Measurements from ENCODE around the gene PLEKHA7. TPM values are rescaled to one million over a fixed set of nuclear protein-coding genes. Genes with fewer than 3 reads are reported as not detected.

PLEKHA7 gene
- polyA plus RNA-seq, 1 of the 3 experiments (the other 2 are of a cell fraction) = 0.12 TPM

GRCh38 chr11:16785520-16786128, 228.6 kb downstream of the PLEKHA7 start:
- Histone ChIP-seq H2AFZ (ENCODE audit: low read depth) (no peak overlapping the region), H3K4me1 (ENCODE audit: control insufficient read depth in 1 of 2, insufficient read depth in 2 of 2, low read depth in 1 of 2, low read length in 1 of 2) (peaks cover 0 to 5% of the 10 kb centered on the region in 2 experiments; a peak in 2 of 4 replicates), H3K9ac (no peak overlapping the region), H3F3A (replicated peaks; ENCODE audit: insufficient read depth) (peaks cover 13% of the 10 kb centered on the region), H3K9me3 (no peaks in the 10 kb centered on the region), H3K79me2 (ENCODE audit: insufficient read depth) (no peaks in the 10 kb centered on the region), H3K4me2 (no peak overlapping the region), H3K27me3 (ENCODE audit: insufficient read depth) (no peaks in the 10 kb centered on the region), H3K9me2 (no peaks in the 10 kb centered on the region), H3K36me3 (replicated peaks in 1 of 2; ENCODE audit: control insufficient read depth in 1 of 2, insufficient read depth in 2 of 2, low read length in 1 of 2) (no peaks in the 10 kb centered on the region), H3K27ac (ENCODE audit: low read depth in 2 of 2, low read length in 1 of 2) (no peak overlapping the region), H4K20me1 (ENCODE audit: insufficient read depth) (no peaks in the 10 kb centered on the region), H3K4me3 (ENCODE audit: low read depth in 2 of 2, low read length in 1 of 2) (peak overlapping the region in 1 of 2 experiments; percentile 7; a peak in 1 of 4 replicates)
- TF ChIP-seq CTCF (IDR thresholded peaks at IDR 0.05) = peak; percentile 89
- TF ChIP-seq RAD21 (IDR thresholded peaks at IDR 0.05; ENCODE audit: low read length) = peak; percentile 87
- no peak for TF ChIP-seq RFX5 (IDR thresholded peaks at IDR 0.05; ENCODE audit: low read length)
- TF ChIP-seq SMC3 (IDR thresholded peaks at IDR 0.05; ENCODE audit: low read depth, low read length) = peak; percentile 76
- TF ChIP-seq JUND (IDR thresholded peaks at IDR 0.05) = no peak
- no peak for TF ChIP-seq FOXJ3 (CRISPR knock-in tag; IDR thresholded peaks at IDR 0.05)
- WGBS (ENCODE audit: low lambda C conversion rate) = 44% methylated on average over 7 of the region's 7 CpGs
- ChIA-PET POLR2A (no interaction called here), CTCF (interaction anchor here (0.5 to 6.3 kb wide), 46 partner anchors 8 to 702 kb away, joined by 3 to 46 read pairs (median 4); no protein-coding TSS in a partner anchor)
- DNase-seq = peak; percentile 84

- no peak for DNase-seq
- ChIA-PET CTCF (interaction anchor here (0.9 to 6.3 kb wide), 28 partner anchors 8 to 278 kb away, joined by 3 to 46 read pairs (median 6); partner anchors contain the start of gene C11orf58), POLR2A (no interaction called here)
- no peaks in the 10 kb centered on the region for H4K20me1 ChIP-seq (ENCODE audit: insufficient read depth)
- H3K36me3 ChIP-seq (replicated peaks in 1 of 2; ENCODE audit: control insufficient read depth in 1 of 2, insufficient read depth in 2 of 2, low read length in 1 of 2) = no peaks in the 10 kb centered on the region
- H3K9ac ChIP-seq = no peak overlapping the region
- H3K27me3 ChIP-seq (ENCODE audit: insufficient read depth) = no peaks in the 10 kb centered on the region
- H3K4me2 ChIP-seq = no peak overlapping the region
- no peak overlapping the region for H2AFZ ChIP-seq (ENCODE audit: low read depth)
- no peak overlapping the region for H3K27ac ChIP-seq (ENCODE audit: low read depth in 2 of 2, low read length in 1 of 2)
- no peaks in the 10 kb centered on the region for H3K9me2 ChIP-seq
- no peaks in the 10 kb centered on the region for H3K79me2 ChIP-seq (ENCODE audit: insufficient read depth)
- peaks cover 5% of the 10 kb centered on the region in 2 experiments; a peak in 2 of 4 replicates for H3K4me1 ChIP-seq (ENCODE audit: control insufficient read depth in 1 of 2, insufficient read depth in 2 of 2, low read depth in 1 of 2, low read length in 1 of 2)
- peaks cover 13% of the 10 kb centered on the region for H3F3A ChIP-seq (replicated peaks; ENCODE audit: insufficient read depth)
- H3K9me3 ChIP-seq = no peaks in the 10 kb centered on the region
- WGBS (ENCODE audit: low lambda C conversion rate) = 91% methylated on average over 2 of the region's 2 CpGs
- no peak overlapping the region for H3K4me3 ChIP-seq (ENCODE audit: low read depth in 2 of 2, low read length in 1 of 2)
- TF ChIP-seq FOSL2 (IDR thresholded peaks at IDR 0.05; ENCODE audit: borderline replicate concordance, low read depth) = no peak
- TF ChIP-seq TCF12 (IDR thresholded peaks at IDR 0.05) = no peak
- no peak for TF ChIP-seq CHD2 (IDR thresholded peaks at IDR 0.05; ENCODE audit: low read length, partially characterized antibody)
- TF ChIP-seq REST (IDR thresholded peaks at IDR 0.05; ENCODE audit: low read depth, low read length) = no peak
- no peak for TF ChIP-seq USF2 (IDR thresholded peaks at IDR 0.05; ENCODE audit: borderline replicate concordance, low read depth, low read length)
- TF ChIP-seq PBX3 (IDR thresholded peaks at IDR 0.05) = no peak
- no peak for TF ChIP-seq MEF2A (IDR thresholded peaks at IDR 0.05; ENCODE audit: borderline replicate concordance, low read depth)
- no peak for TF ChIP-seq GATA2 (CRISPR knock-in tag; IDR thresholded peaks at IDR 0.05)
- TF ChIP-seq ZBTB33 (IDR thresholded peaks at IDR 0.05; ENCODE audit: borderline replicate concordance, low read depth) = no peak
- no peak for TF ChIP-seq EP300 (IDR thresholded peaks at IDR 0.05; ENCODE audit: borderline replicate concordance in 1 of 2, low read depth in 1 of 2, low read length in 1 of 2)
- no peak for TF ChIP-seq ELF1 (IDR thresholded peaks at IDR 0.05)
- no peak for TF ChIP-seq RCOR1 (IDR thresholded peaks at IDR 0.05; ENCODE audit: low read length)
Measured at GRCh38 chr11:16784666-16785065, 229.5 kb downstream of the PLEKHA7 start.
